Left renal cortex interstitium (tissue), 4 donors: Measurements from ENCODE around the gene PPP4R3A. TPM values are rescaled to one million over a fixed set of nuclear protein-coding genes. Genes with fewer than 3 reads are reported as not detected.
"Not testable (repeated sequence)": the region's sequence is repeated elsewhere in the genome, so short reads cannot be mapped to it uniquely, and the experiment has no call there.

Experiments
- DNase-seq, 4 donors: peaks; one replicate each; pipeline ENCODE4 v3.0.0-alpha.2; 2013; ENCODE audit warnings: low read depth in 4 of 4, low spot score in 2 of 4, missing footprints in 1 of 4
- polyA plus RNA-seq, 4 donors: library from polyadenylated mRNA; unstranded; fragments of 120-200 nt; gene quantifications; one replicate each; pipeline ENCODE4 v1.2.1, GENCODE V29; 2013; ENCODE audit not compliant: insufficient read length in 4 of 4

The PPP4R3A gene
- polyA plus RNA-seq, 4 donors = 96.9 to 132 (median 116) TPM

DNA sequence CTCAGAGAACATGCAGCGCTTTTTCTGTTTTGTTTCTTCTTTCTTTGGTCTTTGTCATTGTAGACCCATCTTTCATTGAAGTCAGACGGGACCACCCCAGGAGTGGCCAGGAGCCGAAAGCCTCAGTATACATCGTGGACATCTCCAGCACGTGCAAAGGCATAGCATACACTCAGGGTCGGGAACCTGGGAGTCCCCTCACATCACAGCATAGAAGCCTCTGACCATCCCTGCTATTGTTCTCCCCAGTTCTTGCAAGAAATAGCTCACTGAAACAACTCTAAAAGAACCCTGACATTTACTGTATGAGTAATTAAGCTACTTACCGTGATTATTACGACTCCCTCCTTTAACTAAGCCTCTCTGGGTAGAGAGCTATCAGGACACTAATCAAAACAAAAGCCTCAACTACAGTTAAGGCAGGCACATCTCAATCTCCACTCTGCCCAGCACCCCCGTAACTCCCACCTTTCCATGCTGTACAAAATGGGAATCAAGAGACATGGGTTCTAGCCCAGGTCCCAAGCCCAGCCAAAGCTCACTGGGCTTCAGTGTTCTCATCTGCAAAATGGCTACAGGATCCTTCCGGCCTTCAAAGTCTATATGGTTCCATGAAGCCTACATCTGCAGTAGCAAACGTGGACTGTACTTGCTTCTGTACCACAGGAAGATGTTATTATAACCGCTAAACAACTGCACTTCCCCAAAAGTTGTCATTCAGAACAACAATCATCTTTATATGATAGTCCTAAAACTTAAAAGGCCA, 99.2 kb downstream of the PPP4R3A start:
- DNase-seq = no peak

DNA sequence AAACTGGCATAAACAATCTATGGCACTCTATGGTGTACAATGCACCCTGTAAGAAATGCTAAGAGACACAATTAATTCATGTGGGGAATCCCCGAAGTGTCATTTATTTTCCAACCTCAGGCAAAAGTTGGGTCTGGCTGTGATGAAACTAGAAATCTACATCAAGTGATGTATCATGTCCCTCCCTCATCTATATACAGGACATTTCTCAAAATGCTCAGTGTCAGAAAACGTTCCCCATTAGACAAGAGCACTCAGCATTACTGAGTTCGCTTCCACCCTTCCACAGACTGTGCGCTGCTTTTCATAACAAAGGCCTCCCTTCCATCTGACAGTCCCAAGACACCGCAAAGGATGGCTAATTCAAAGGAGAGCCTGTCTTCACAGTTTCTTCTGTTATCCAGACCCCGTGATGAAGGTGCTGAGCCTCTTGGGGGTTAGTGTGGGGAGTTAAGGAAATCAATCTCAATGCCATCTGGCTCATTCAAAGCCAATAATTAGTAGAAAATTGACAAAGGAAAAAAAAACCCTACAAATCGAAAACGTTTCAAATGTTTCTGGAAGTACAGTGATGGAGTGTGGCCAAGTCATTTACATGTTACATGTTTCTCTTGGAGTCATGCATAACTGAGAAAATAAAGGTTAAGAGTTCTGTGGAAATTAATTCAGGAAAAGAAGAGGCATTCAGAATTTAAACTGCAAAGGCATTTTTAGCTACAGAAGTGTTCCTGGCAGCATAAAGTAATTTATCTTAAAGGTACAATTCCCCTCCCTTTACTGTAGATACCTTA, 100.0 kb downstream of the PPP4R3A start:
- DNase-seq = no peak

DNA sequence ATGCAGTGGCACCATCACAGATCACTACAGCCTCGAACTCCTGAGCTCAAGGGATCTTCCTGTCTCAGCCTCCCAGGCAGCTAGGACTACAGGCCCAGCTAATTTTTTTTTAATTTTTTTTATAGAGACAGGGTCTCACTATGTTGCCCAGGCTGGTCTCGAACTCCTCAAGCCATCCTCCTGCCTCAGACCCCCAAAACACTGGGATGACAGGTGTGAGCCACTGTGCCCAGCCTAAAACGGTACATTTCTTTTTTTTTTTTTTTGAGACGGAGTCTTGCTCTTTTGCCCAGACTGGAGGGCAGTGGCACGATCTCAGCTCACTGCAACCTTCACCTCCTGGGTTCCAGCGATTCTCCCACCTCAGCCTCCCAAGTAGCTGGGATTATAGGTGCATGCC, 100.9 kb downstream of the PPP4R3A start:
- DNase-seq = not testable (repeated sequence)

Other genes with a start within 250 kb of the PPP4R3A start
- 10 to 100 TPM; 28.8 to 55.2 (median 36.3) TPM for gene CCDC88C, start 92.5 kb downstream of the PPP4R3A start, polyA plus RNA-seq
- under 1 TPM; 0.16 to 0.88 (median 0.67) TPM for gene CATSPERB, start 221.8 kb upstream of the PPP4R3A start, polyA plus RNA-seq